Measurements from ENCODE around the gene TSPOAP1.

Gene TSPOAP1

GRCh38 chr17:58316260-58316960 is 12.2 kb downstream of the TSPOAP1 start:
- DNase-seq, result no peak

DNA sequence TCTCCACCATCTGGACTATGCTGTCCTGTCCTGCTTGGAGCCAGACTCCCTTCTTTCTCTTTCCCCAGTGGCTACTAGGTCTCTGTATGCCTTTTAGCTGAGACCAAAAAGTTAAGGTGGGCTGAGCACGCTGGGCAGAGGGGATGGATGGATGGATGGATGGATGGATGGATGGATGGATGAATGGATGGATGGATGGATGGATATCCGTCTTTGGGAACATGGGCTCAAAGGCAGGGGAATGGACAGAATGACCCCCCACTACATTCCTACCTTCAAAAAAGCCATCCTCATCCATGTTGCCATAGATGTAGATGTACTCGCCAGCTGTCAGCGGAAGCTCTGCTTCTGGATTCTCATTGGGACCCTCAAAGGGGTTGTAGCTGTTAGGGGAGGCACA is 12.8 kb downstream of the TSPOAP1 start:
- no peak for DNase-seq

- no peak for DNase-seq
These were observed 13.3 kb downstream of the TSPOAP1 start for GRCh38 chr17:58315281-58315711.

DNA sequence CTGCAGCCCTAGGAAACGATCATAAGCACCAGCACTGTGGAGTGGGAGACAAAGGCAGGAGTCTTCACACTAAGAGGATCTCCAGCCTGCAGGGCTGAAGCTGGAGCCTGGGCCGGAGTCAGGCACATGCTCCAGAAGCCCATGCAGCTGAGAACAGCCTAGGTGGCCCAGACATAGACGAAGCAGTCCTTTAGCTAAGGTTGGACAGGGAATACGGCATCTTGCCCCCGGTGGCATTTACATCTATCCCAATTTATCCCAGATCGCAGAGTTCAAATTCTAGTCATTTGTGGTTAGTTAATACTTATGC is 13.9 kb downstream of the TSPOAP1 start:
- no peak for DNase-seq

DNA sequence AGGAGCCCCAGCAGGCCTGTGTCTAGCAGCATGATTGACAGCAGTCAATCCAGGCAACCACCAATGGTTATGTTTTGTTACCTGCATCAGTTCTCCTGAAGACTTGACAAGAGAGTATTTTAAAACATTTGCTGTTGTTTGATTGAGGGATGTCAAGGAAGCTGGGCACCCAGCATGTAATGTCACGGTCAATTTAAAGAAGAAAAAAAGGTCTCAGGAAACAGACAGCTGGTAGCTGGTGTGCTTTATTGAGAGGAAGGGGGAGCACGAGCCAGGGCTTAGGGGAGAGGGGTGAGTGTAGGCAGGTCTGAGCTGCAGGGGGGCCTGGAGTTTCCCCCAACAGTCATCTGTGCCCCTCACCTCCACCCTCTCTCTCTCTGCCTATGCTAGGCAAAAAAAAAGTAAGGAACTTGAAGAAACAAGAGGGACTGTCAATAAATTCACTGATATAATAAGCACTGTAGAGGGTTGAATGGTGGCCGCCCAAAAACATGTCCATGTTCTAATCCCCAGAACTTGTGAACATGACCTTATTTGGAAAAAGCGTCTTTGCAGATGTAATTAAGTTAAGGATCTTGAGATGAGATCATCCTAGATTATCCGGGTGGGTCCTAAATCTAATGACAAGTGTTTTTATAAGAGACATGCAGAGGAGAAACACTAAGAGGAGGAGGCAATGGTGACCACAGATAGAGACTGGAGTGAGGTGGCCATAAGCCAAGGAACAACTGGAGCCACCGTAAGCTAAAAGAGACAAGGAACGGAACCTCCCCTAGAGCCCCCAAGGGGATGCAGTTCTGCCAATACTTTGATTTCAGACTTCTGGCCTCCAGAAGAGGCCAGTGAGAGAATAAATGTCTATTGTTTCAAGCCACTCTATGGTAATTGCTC is 14.5 kb downstream of the TSPOAP1 start:
- no peak for DNase-seq

GRCh38 chr17:58312829-58313228 is 15.8 kb downstream of the TSPOAP1 start:
- DNase-seq, result no peak

GRCh38 chr17:58312021-58312630 is 16.5 kb downstream of the TSPOAP1 start:
- DNase-seq, result no peak

GRCh38 chr17:58311429-58311894 is 17.1 kb downstream of the TSPOAP1 start:
- DNase-seq, result no peak

DNA sequence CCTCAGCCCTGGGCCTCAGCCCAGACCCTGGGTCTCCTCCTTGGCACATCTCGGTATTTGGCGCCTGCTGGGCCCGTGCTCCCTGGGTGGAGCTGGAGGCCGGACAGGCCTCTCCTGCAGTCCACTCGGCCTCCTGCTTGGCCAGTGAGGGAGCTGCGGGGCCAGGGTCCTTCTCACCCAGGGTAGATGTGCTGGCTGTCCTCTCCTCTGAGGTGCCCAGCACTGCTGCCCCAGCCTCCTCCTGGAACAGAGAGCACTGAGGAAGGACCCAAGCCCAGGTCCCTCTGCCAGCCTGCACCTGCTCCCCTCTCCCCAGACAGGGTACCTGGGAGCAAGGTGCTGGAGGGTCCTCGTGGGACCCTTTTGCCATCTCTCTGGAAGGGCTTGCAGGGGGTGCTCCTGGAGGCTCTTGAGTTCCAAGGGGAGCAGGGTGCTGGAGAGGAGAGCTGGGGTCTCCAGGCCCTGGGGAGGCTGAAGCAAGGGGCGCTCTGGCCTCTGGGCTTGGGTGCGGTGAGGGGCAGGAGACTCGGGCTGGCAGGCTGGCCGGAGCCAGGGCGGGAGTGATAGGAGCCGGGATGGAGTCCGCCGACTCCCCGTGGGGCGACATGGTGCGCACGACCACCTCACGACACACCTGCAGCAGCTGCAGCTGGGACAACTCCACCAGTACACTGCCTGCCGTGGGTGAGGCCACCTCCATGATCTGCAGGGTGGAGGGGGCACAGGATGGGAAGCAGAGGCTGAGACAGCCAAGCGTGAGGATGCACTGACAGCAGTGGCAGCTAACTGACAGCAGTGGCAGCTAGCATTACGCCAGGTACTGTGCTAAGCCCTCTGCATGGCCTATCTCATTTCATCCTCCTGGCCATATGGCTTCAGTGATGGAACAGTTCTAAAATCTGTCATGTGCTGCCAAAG is 17.8 kb downstream of the TSPOAP1 start:
- DNase-seq, result no peak

GRCh38 chr17:58309918-58310259 is 18.7 kb downstream of the TSPOAP1 start:
- DNase-seq, result no peak

- DNase-seq, result no peak
These were observed 19.3 kb downstream of the TSPOAP1 start for GRCh38 chr17:58308985-58309917.

DNA sequence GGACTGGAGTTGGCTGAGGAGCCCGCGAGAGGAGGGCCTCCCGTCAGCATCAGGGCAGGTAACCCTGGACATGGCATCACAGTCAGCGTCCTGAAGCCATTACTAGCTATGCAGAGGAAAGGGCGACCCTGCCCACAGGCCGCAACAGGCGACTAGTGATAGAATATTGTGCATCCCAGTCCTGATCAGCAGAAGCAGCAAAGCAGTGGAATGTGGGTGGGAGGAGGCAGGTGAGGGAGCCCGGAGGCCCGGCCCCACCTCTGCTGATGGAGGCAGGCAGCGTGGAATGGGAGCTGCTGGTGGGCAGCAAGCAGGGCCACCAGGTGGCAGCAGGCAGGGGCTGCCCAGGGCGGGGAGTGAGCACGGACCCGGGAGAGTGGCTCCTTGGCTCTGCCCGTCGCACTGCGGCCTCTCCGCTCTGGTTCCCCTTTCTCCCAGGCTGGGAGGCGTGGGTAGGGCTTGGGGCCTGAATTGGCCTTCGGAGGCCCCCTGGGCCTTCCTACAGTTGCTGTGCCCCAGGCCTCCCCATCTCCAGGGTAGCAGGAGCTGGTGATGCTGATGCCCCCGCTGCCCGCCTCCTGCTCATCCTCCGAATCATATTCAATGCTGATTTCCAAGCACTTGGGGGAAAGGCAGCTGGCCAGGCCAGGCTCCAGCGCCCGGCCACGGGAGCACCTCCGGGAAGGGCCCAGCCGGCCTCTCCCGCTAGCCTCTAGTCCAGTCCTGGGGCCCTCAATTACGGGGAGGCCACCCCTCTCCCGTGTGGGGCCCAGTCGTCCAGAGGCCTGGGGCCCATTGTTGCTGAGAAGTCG is 20.2 kb downstream of the TSPOAP1 start:
- no peak for DNase-seq

- DNase-seq, result no peak
These were observed 21.0 kb downstream of the TSPOAP1 start for GRCh38 chr17:58307468-58308172.

GRCh38 chr17:58306131-58306951 is 22.3 kb downstream of the TSPOAP1 start:
- no peak for DNase-seq

- DNase-seq, result no peak
These were observed 23.0 kb downstream of the TSPOAP1 start for GRCh38 chr17:58305626-58306025.

DNA sequence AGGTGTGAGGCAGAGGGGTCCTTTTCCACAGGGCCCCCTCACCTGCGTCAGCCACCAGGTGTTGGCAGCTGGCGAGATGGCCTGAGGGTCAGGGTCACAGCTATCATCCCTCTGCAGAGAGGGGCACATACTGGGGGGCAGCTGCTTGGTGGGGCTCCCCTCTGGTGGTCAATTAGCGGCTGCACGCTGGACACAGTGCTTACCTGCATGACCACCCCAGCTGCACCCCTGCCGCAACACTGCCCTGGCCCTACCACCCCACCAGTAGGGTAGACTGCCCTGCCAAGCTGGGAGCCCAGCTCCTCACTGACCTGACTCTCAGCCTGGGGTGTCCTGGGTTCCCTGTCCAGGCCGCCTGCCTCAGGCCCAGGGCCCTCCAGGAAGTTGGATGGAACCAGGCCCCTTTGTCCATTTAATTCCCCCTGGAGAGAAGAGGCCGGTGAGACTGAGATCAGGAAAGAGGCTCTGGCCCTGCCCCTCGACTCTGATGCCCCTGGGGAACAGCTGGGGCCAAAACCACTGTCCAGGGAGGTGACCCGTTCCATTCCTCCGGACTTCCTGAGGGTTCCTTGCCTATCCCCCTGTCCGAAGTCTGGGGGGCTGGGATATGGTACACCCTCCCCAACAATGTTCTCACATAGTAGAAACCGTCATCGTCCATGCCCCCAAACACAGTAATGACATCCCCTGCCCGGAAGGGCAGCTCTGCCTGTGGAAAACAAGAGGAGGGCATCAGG is 23.7 kb downstream of the TSPOAP1 start:
- no peak for DNase-seq

GRCh38 chr17:58303971-58304749 is 24.4 kb downstream of the TSPOAP1 start:
- DNase-seq, result peak; percentile 35

Measured in activated effector memory CD4-positive, alpha-beta T cell treated with Interleukin-2 at 50 U/mL for 16 hours (primary cell).